WTC11 (cell line): ENCODE measurements around the gene STARD13. TPM values are rescaled to one million over a fixed set of nuclear protein-coding genes. Genes with fewer than 3 reads are reported as not detected.

ENCODE experiments used
- ATAC-seq: fragments of 200-7000 bp; cut with Tn5 transposase; 2 replicates; pipeline ENCODE4 v1.10.0; 2021; ENCODE audit warnings: mild to moderate bottlenecking, moderate library complexity
- CTCF ChIA-PET: fragments of 300-600 bp; sonication (Branson Sonifier 250); formaldehyde crosslinking; loops from one replicate; lab custom pipeline; 2021; ENCODE audit warnings: antibody characterized with exemption; lab: Charles Lee
- POLR2A ChIA-PET: fragments of 350-600 bp; sonication (Branson Sonifier 250); formaldehyde crosslinking; loops from one replicate; lab custom pipeline; 2021; ENCODE audit warnings: antibody characterized with exemption; lab: Charles Lee
- DNase-seq: peaks from one replicate; pipeline ENCODE4 v3.0.0; 2021; ENCODE audit warnings: low spot score
- H3K27ac Mint-ChIP-seq: 2 replicates; pipeline ENCODE4 v1.8.0; 2021; ENCODE audit warnings: mixed read lengths
- H3K27me3 Mint-ChIP-seq: 2 replicates; pipeline ENCODE4 v1.8.0; 2021; ENCODE audit warnings: low read depth, mild to moderate bottlenecking, moderate library complexity, mixed read lengths
- H3K36me3 Mint-ChIP-seq: 2 replicates; pipeline ENCODE4 v1.8.0; 2021; ENCODE audit warnings: mixed read lengths
- H3K4me1 Mint-ChIP-seq: 2 replicates; pipeline ENCODE4 v1.8.0; 2022; ENCODE audit warnings: mixed read lengths
- H3K4me3 Mint-ChIP-seq: 2 replicates; pipeline ENCODE4 v1.8.0; 2021; ENCODE audit warnings: mild to moderate bottlenecking, moderate library complexity, mixed read lengths
- H3K9me3 Mint-ChIP-seq: 2 replicates; pipeline ENCODE4 v1.8.0; 2021; ENCODE audit warnings: mixed read lengths
- ATF2 ChIP-seq: sonication (generic); formaldehyde crosslinking; IDR thresholded peaks from 2 replicates; pipeline ENCODE4 v1.8.1; 2022; ENCODE audit warnings: low read depth, missing genetic modification reagents, borderline replicate concordance
- ELF4 ChIP-seq: sonication (generic); formaldehyde crosslinking; IDR thresholded peaks from 2 replicates; pipeline ENCODE4 v1.8.1; 2022; ENCODE audit warnings: low read depth, mild to moderate bottlenecking, moderate library complexity, missing genetic modification reagents
- EMX1 ChIP-seq: fragments of 250-450 bp; sonication (Bioruptor Pico); IDR thresholded peaks from 2 replicates; pipeline ENCODE4 v1.8.0; 2021; ENCODE audit warnings: mild to moderate bottlenecking
- ETV6 ChIP-seq: sonication (generic); formaldehyde crosslinking; IDR thresholded peaks from 2 replicates; pipeline ENCODE4 v1.8.1; 2022; ENCODE audit warnings: mild to moderate bottlenecking, missing genetic modification reagents
- HMGA2 ChIP-seq: fragments of 250-450 bp; sonication (Bioruptor Pico); IDR thresholded peaks from 2 replicates; pipeline ENCODE4 v1.4.0; 2021; ENCODE audit warnings: mild to moderate bottlenecking, moderate library complexity
- JAZF1 ChIP-seq: fragments of 250-450 bp; sonication (Bioruptor Pico); IDR thresholded peaks from 2 replicates; pipeline ENCODE4 v1.9.0; 2021; ENCODE audit warnings: moderate library complexity, mild to moderate bottlenecking, inconsistent platforms
- NFYB ChIP-seq: sonication (generic); formaldehyde crosslinking; conservative IDR thresholded peaks from 2 replicates; pipeline ENCODE4 v1.8.0; 2022; ENCODE audit warnings: low read depth, missing genetic modification reagents
- PREB ChIP-seq: sonication (generic); formaldehyde crosslinking; IDR thresholded peaks from 2 replicates; pipeline ENCODE4 v1.8.1; 2022; ENCODE audit warnings: mild to moderate bottlenecking, missing genetic modification reagents, moderate library complexity, borderline replicate concordance
- PRRX2 ChIP-seq: fragments of 250-450 bp; sonication (Bioruptor Pico); IDR thresholded peaks from 2 replicates; pipeline ENCODE4 v1.8.0; 2021; ENCODE audit warnings: mild to moderate bottlenecking
- SMAD3 ChIP-seq: sonication (generic); formaldehyde crosslinking; IDR thresholded peaks from 2 replicates; pipeline ENCODE4 v1.8.0; 2022; ENCODE audit warnings: missing genetic modification reagents, mild to moderate bottlenecking, borderline replicate concordance
- SMAD4 ChIP-seq: sonication (generic); formaldehyde crosslinking; IDR thresholded peaks from 2 replicates; pipeline ENCODE4 v1.8.0; 2022; ENCODE audit warnings: mild to moderate bottlenecking, missing genetic modification reagents
- SP1 ChIP-seq: sonication (generic); formaldehyde crosslinking; conservative IDR thresholded peaks from 2 replicates; pipeline ENCODE4 v1.8.1; 2022; ENCODE audit warnings: missing genetic modification reagents
- ZBTB21 ChIP-seq: sonication (generic); formaldehyde crosslinking; IDR thresholded peaks from 2 replicates; pipeline ENCODE4 v1.8.1; 2023; ENCODE audit warnings: mild to moderate bottlenecking, missing genetic modification reagents, borderline replicate concordance
- ZNF263 ChIP-seq: sonication (generic); formaldehyde crosslinking; IDR thresholded peaks from 2 replicates; pipeline ENCODE4 v1.8.1; 2022; ENCODE audit warnings: low read depth, mild to moderate bottlenecking, moderate library complexity, missing genetic modification reagents
- ZNF423 ChIP-seq: fragments of 250-450 bp; sonication (Bioruptor Pico); IDR thresholded peaks from 2 replicates; pipeline ENCODE4 v2.1.2; 2022; ENCODE audit warnings: mild to moderate bottlenecking, moderate library complexity
- total RNA-seq: library from RNA; stranded (reverse); gene quantifications from 3 replicates; pipeline ENCODE4 v1.2.3, GENCODE V29; 2021
- TF ChIP-seq, protein P1 (sequence below): fragments of 200-600 bp; IDR thresholded peaks from 2 replicates; pipeline ENCODE4 v1.8.0; 2022; ENCODE audit warnings: antibody characterized with exemption
- TF ChIP-seq, protein P2 (sequence below): sonication (generic); formaldehyde crosslinking; conservative IDR thresholded peaks from 2 replicates; pipeline ENCODE4 v1.8.1; 2022; ENCODE audit warnings: mild to moderate bottlenecking, missing genetic modification reagents
- TF ChIP-seq, protein P3 (sequence below): sonication (generic); formaldehyde crosslinking; IDR thresholded peaks from 2 replicates; pipeline ENCODE4 v1.8.1; 2022; ENCODE audit warnings: low read depth, mild to moderate bottlenecking, moderate library complexity, missing genetic modification reagents, borderline replicate concordance
- TF ChIP-seq, protein P4 (sequence below): fragments of 250-450 bp; sonication (Bioruptor Pico); IDR thresholded peaks from 2 replicates; pipeline ENCODE4 v1.8.0; 2021; ENCODE audit warnings: mild to moderate bottlenecking

Gene STARD13
- total RNA-seq, 1 experiment from 2014 or later = 4.4 TPM

DNA sequence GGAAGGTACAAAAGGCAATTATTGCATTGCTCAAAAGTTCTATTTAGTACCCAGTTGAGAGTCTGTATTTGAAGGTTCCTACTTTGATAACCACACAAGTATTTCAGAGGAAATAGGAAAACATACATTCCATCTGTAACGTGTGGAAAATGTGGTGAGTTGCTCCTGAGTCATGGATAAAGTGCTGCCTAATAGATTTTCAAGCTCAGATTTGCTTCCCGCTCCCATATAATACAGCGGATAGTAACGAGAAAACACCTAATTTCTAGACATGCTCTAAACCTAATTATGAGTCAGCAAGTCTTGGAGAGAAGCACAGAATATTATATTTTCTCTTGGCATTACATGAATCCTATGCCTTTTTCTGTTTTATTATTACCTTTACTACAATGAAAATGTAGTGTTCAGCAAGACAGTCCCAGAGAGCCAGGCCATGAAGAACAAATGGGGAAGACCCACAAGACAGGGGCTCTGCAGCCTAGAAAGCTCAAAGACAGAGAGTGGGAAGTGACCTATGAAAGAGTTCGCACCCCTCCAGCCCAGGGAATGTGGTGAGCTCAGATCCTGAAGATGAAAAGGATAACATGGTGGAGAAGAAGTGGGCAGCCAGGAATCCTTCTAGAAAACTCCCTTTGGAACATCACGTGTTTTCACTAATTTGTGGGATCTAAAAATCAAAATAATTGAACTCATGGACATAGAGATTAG is 116.1 kb downstream of the STARD13 start:
- ChIA-PET CTCF (no interaction called here), POLR2A (no interaction called here)
- ATAC-seq (no peak), DNase-seq (no peak)
- Mint-ChIP-seq H3K4me1 (no peaks in the 10 kb centered on the region), H3K9me3 (peaks cover 7% of the 10 kb centered on the region), H3K4me3 (no peak overlapping the region), H3K27me3 (no peaks in the 10 kb centered on the region), H3K27ac (no peak overlapping the region), H3K36me3 (peaks cover 3% of the 10 kb centered on the region; the same call in 1 of the 2 replicates)
- TF ChIP-seq HMGA2 (CRISPR knock-in tag) = no peak
- no peak for TF ChIP-seq ETV6 (CRISPR knock-in tag)
- no peak for TF ChIP-seq ZNF423 (CRISPR knock-in tag)
- no peak for TF ChIP-seq PREB (CRISPR knock-in tag)
- TF ChIP-seq ZNF263 (CRISPR knock-in tag) = no peak
- no peak for TF ChIP-seq ATF2
- TF ChIP-seq SMAD3 (CRISPR knock-in tag) = no peak
- TF ChIP-seq, protein P1, sequence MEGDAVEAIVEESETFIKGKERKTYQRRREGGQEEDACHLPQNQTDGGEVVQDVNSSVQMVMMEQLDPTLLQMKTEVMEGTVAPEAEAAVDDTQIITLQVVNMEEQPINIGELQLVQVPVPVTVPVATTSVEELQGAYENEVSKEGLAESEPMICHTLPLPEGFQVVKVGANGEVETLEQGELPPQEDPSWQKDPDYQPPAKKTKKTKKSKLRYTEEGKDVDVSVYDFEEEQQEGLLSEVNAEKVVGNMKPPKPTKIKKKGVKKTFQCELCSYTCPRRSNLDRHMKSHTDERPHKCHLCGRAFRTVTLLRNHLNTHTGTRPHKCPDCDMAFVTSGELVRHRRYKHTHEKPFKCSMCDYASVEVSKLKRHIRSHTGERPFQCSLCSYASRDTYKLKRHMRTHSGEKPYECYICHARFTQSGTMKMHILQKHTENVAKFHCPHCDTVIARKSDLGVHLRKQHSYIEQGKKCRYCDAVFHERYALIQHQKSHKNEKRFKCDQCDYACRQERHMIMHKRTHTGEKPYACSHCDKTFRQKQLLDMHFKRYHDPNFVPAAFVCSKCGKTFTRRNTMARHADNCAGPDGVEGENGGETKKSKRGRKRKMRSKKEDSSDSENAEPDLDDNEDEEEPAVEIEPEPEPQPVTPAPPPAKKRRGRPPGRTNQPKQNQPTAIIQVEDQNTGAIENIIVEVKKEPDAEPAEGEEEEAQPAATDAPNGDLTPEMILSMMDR = no peak
- TF ChIP-seq, protein P2, sequence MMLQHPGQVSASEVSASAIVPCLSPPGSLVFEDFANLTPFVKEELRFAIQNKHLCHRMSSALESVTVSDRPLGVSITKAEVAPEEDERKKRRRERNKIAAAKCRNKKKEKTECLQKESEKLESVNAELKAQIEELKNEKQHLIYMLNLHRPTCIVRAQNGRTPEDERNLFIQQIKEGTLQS (CRISPR knock-in tag) = no peak
- no peak for TF ChIP-seq ELF4 (CRISPR knock-in tag)
- TF ChIP-seq JAZF1 (CRISPR knock-in tag) = no peak
- TF ChIP-seq SMAD4 = no peak
- no peak for TF ChIP-seq ZBTB21
- no peak for TF ChIP-seq NFYB (CRISPR knock-in tag)
- TF ChIP-seq, protein P3, sequence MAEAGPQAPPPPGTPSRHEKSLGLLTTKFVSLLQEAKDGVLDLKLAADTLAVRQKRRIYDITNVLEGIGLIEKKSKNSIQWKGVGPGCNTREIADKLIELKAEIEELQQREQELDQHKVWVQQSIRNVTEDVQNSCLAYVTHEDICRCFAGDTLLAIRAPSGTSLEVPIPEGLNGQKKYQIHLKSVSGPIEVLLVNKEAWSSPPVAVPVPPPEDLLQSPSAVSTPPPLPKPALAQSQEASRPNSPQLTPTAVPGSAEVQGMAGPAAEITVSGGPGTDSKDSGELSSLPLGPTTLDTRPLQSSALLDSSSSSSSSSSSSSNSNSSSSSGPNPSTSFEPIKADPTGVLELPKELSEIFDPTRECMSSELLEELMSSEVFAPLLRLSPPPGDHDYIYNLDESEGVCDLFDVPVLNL (CRISPR knock-in tag) = no peak
- TF ChIP-seq SP1 = no peak
- TF ChIP-seq, protein P4, sequence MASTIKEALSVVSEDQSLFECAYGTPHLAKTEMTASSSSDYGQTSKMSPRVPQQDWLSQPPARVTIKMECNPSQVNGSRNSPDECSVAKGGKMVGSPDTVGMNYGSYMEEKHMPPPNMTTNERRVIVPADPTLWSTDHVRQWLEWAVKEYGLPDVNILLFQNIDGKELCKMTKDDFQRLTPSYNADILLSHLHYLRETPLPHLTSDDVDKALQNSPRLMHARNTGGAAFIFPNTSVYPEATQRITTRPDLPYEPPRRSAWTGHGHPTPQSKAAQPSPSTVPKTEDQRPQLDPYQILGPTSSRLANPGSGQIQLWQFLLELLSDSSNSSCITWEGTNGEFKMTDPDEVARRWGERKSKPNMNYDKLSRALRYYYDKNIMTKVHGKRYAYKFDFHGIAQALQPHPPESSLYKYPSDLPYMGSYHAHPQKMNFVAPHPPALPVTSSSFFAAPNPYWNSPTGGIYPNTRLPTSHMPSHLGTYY (CRISPR knock-in tag) = no peak
- no peak for TF ChIP-seq PRRX2 (CRISPR knock-in tag)
- TF ChIP-seq EMX1 = no peak
